GM23248 (cell line): ENCODE measurements around the gene TPM2.

Experiments used
- EZH2 ChIP-seq: fragments of 200-600 bp; sonication (generic); IDR thresholded peaks from 2 replicates; pipeline ENCODE4 v1.6.1; 2018; ENCODE audit warnings: antibody characterized with exemption, mild to moderate bottlenecking; ENCODE audit not compliant: insufficient read depth, poor library complexity, severe bottlenecking
- EZH2phosphoT487 ChIP-seq: fragments of 200-600 bp; sonication (generic); IDR thresholded peaks from 2 replicates; pipeline ENCODE4 v1.6.1; 2018; ENCODE audit warnings: antibody characterized with exemption, moderate library complexity, mild to moderate bottlenecking, low read depth; ENCODE audit not compliant: insufficient read depth

DNA sequence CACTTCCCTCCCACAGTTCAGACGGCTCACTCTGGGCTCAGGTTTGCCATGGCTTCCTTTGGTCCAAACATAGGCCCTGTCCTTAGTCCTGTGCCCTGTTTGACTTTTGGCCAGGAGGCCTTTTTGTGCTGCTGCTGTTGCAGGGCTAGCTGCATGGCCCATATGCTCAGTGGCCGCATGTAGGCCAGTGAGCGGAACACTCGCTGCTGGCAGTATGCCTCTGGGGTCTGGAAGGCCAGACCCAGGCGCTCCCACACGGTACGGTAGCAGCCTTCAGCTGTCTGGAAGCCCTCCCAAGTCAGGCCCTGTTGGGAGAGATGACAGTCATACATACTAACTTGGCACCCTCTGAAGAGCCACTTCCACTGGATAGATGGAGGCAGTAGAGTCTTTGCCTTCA lies 47.4 kb upstream of the TPM2 start:
- no peak for TF ChIP-seq EZH2
- no peak for TF ChIP-seq EZH2phosphoT487
